Gastroesophageal sphincter (tissue), 3 donors: ENCODE data around the gene ENC1.
A peak's percentile ranks its signal among the peaks of the same experiment; 100 is the strongest.

Experiments used
- EP300 ChIP-seq: sonication (generic); formaldehyde crosslinking; IDR thresholded peaks from one replicate; pipeline ENCODE4 v1.6.1; 2017; ENCODE audit warnings: antibody characterized with exemption, mild to moderate bottlenecking
- POLR2A ChIP-seq, 2 donors: fragments of 450-650 bp; IDR thresholded peaks; one replicate each; pipeline ENCODE4 v1.6.1; 2017; ENCODE audit warnings: antibody characterized with exemption in 2 of 2, mild to moderate bottlenecking in 2 of 2, moderate library complexity in 1 of 2
- POLR2AphosphoS5 ChIP-seq: sonication (generic); formaldehyde crosslinking; IDR thresholded peaks from one replicate; pipeline ENCODE4 v1.6.1; 2017; ENCODE audit warnings: antibody characterized with exemption
- TF ChIP-seq, protein P1 (sequence below), 4 experiments: fragments of 200-600 bp in 2 of 4; fragments of 450-650 bp in 2 of 4; sonication (generic) in 1 of 4; IDR thresholded peaks; one replicate each; pipeline ENCODE4 v1.5.1; 2017 to 2019; ENCODE audit warnings: antibody characterized with exemption in 4 of 4, mild to moderate bottlenecking in 2 of 4, moderate library complexity in 2 of 4

DNA sequence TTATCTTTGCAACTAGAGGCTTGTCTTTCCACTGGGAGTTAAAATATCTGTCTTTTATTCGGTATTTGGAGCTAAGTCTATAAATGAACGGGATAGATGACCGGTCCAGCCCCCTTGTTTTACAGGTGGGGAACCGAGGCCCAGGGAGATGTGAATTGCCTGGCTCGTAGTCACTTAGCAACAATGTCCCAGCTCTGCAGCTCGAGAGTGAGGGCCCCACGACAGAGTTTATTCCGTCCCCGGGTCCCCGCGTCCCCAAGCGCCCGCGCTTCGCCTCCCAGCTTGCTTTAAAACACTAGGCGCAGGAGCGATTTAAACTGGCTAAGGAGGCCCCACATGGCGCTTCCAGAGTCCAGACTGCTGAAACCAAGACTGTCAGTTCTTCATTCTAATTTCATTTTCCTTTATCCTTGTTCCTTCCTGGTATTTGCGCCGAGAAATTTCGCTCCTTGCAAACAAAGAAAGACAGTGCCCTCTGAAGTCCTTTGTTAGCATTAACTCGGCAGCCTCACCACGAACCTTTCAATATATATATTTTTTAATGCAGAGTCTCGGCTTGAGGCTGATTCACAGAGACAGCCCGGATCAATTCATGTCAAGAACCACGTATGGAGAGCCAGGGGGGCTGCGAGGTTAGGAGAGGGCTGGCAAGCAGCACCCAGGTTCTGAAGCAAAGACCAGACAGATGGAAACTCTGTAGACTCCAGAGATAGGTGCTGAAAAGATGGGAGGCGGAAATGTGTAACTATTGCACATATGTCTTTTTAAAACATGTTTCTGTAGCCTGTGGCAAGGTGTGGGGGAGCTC, 1.4 kb upstream of the ENC1 start:
- TF ChIP-seq, protein P1, sequence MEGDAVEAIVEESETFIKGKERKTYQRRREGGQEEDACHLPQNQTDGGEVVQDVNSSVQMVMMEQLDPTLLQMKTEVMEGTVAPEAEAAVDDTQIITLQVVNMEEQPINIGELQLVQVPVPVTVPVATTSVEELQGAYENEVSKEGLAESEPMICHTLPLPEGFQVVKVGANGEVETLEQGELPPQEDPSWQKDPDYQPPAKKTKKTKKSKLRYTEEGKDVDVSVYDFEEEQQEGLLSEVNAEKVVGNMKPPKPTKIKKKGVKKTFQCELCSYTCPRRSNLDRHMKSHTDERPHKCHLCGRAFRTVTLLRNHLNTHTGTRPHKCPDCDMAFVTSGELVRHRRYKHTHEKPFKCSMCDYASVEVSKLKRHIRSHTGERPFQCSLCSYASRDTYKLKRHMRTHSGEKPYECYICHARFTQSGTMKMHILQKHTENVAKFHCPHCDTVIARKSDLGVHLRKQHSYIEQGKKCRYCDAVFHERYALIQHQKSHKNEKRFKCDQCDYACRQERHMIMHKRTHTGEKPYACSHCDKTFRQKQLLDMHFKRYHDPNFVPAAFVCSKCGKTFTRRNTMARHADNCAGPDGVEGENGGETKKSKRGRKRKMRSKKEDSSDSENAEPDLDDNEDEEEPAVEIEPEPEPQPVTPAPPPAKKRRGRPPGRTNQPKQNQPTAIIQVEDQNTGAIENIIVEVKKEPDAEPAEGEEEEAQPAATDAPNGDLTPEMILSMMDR (IDR thresholded peaks at IDR 0.05): peak; percentile 13 to 64 (median 56)
- TF ChIP-seq POLR2A (IDR thresholded peaks at IDR 0.05) (no peak), POLR2AphosphoS5 (no peak), EP300 (no peak)
